Neuronal stem cell (in vitro differentiated cells): ENCODE measurements around the gene DMRTA1.

Experiments used
- DNase-seq: peaks from one replicate; pipeline ENCODE4 v3.0.0-alpha.2; 2013; ENCODE audit warnings: low spot score
- H2AFZ ChIP-seq: one replicate; pipeline ENCODE4 v1.6.1; 2013; ENCODE audit warnings: mild to moderate bottlenecking, low read length, inconsistent platforms
- H2AK5ac ChIP-seq: 2 replicates; pipeline ENCODE4 v1.6.1; 2013; ENCODE audit warnings: low read depth, mild to moderate bottlenecking, inconsistent platforms, low read length, moderate library complexity, mixed read lengths
- H2BK120ac ChIP-seq: 2 replicates; pipeline ENCODE4 v1.6.1; 2013; ENCODE audit warnings: low read depth, mild to moderate bottlenecking, inconsistent platforms, low read length, moderate library complexity, mixed read lengths
- H2BK12ac ChIP-seq: one replicate; pipeline ENCODE4 v1.6.1; 2013; ENCODE audit warnings: low read length, inconsistent platforms
- H2BK15ac ChIP-seq: 2 replicates; pipeline ENCODE4 v1.6.1; 2013; ENCODE audit warnings: mild to moderate bottlenecking, low read length, inconsistent platforms, mixed read lengths
- H2BK5ac ChIP-seq: one replicate; pipeline ENCODE4 v1.6.1; 2013; ENCODE audit warnings: inconsistent platforms, mild to moderate bottlenecking, low read length, moderate library complexity
- H3K14ac ChIP-seq: one replicate; pipeline ENCODE4 v1.6.1; 2013; ENCODE audit warnings: low read length, inconsistent platforms
- H3K18ac ChIP-seq: 2 replicates; pipeline ENCODE4 v1.6.1; 2013; ENCODE audit warnings: low read length, inconsistent platforms
- H3K23ac ChIP-seq: 2 replicates; pipeline ENCODE4 v1.6.1; 2013; ENCODE audit warnings: low read depth, mild to moderate bottlenecking, mixed read lengths, low read length, inconsistent platforms; ENCODE audit not compliant: poor library complexity
- H3K27ac ChIP-seq: replicated peaks from 3 replicates; pipeline ENCODE4 v1.5.1; 2013; ENCODE audit warnings: low read length, inconsistent platforms
- H3K27me3 ChIP-seq, 3 experiments: 2 replicates each; pipeline ENCODE4 v1.6.1; 2013; ENCODE audit warnings: low read length in 3 of 3, mild to moderate bottlenecking in 2 of 3, inconsistent platforms in 1 of 3, low read depth in 1 of 3, mixed read lengths in 1 of 3, moderate library complexity in 1 of 3; ENCODE audit not compliant: control insufficient read depth in 3 of 3, insufficient read depth in 3 of 3
- H3K36me3 ChIP-seq, 2 donors: replicated peaks in 1 of 2; 2 replicates each; pipeline ENCODE4 v1.6.1; 2013; ENCODE audit warnings: low read length in 2 of 2; ENCODE audit not compliant: control insufficient read depth in 2 of 2, insufficient read depth in 2 of 2
- H3K4ac ChIP-seq: 2 replicates; pipeline ENCODE4 v1.6.1; 2013; ENCODE audit warnings: inconsistent platforms, mild to moderate bottlenecking, low read length, moderate library complexity
- H3K4me1 ChIP-seq, 2 donors: 1 replicate in 1 of 2; 2 replicates in 1 of 2; pipeline ENCODE4 v1.6.1; 2013; ENCODE audit warnings: low read length in 2 of 2, low read depth in 1 of 2; ENCODE audit not compliant: control insufficient read depth in 2 of 2, insufficient read depth in 1 of 2
- H3K4me2 ChIP-seq: one replicate; pipeline ENCODE4 v1.6.1; 2013; ENCODE audit warnings: mild to moderate bottlenecking, low read length, inconsistent platforms; ENCODE audit not compliant: insufficient read depth, poor library complexity, severe bottlenecking
- H3K4me3 ChIP-seq, 2 donors: 2 replicates each; pipeline ENCODE4 v1.5.1; 2013; ENCODE audit warnings: low read length in 2 of 2, mild to moderate bottlenecking in 2 of 2, inconsistent platforms in 1 of 2, moderate library complexity in 1 of 2
- H3K79me1 ChIP-seq: one replicate; pipeline ENCODE4 v1.6.1; 2013; ENCODE audit warnings: low read depth, mild to moderate bottlenecking, inconsistent platforms, low read length, moderate library complexity
- H3K9ac ChIP-seq: one replicate; pipeline ENCODE4 v1.6.1; 2013; ENCODE audit warnings: mild to moderate bottlenecking, low read depth, low read length, inconsistent platforms; ENCODE audit not compliant: poor library complexity
- H3K9me3 ChIP-seq, 2 donors: replicated peaks in 1 of 2; 2 replicates each; pipeline versions ENCODE3 to v1.6.1; 2013; ENCODE audit warnings: low read length in 2 of 2, mild to moderate bottlenecking in 2 of 2, inconsistent platforms in 1 of 2, low read depth in 1 of 2, mixed read lengths in 1 of 2, moderate library complexity in 1 of 2; ENCODE audit not compliant: control insufficient read depth in 2 of 2, insufficient read depth in 1 of 2
- H4K8ac ChIP-seq: one replicate; pipeline ENCODE4 v1.6.1; 2013; ENCODE audit warnings: low read depth, mild to moderate bottlenecking, inconsistent platforms, low read length, moderate library complexity
- H4K91ac ChIP-seq: one replicate; pipeline ENCODE4 v1.6.1; 2013; ENCODE audit warnings: low read length, low read depth, mild to moderate bottlenecking, inconsistent platforms; ENCODE audit not compliant: poor library complexity
- WGBS, 2 donors: extraction: QIAGEN DNeasy Blood & Tissue Kit; methylation state at CpG; one replicate each; pipeline ENCODE4 v1.1.7; 2013; ENCODE audit warnings: missing lambda C conversion rate in 2 of 2, mixed read lengths in 1 of 2; ENCODE audit not compliant: insufficient read length in 2 of 2, insufficient replicate concordance in 1 of 2; ENCODE audit errors: extremely low coverage in 2 of 2; 5-methylcytosine and 5-hydroxymethylcytosine counted together

The DMRTA1 gene

GRCh38 chr9:22449719-22450118 is 3.1 kb downstream of the DMRTA1 start:
- Histone ChIP-seq H3K23ac (no peak overlapping the region), H2AK5ac (no peak overlapping the region), H3K79me1 (peaks cover 5% of the 10 kb centered on the region), H4K91ac (no peak overlapping the region), H3K4me1 (no peaks in the 10 kb centered on the region), H2BK120ac (no peak overlapping the region), H3K18ac (no peak overlapping the region), H3K9ac (no peak overlapping the region), H4K8ac (no peak overlapping the region), H3K4me3 (no peak overlapping the region), H2AFZ (no peak overlapping the region), H2BK5ac (no peak overlapping the region), H3K14ac (no peak overlapping the region), H3K36me3 (no peaks in the 10 kb centered on the region), H3K27ac (no peak overlapping the region), H2BK15ac (no peak overlapping the region), H3K9me3 (no peaks in the 10 kb centered on the region), H3K4ac (no peak overlapping the region), H3K27me3 (peaks cover 0 to 39% (median 0%) of the 10 kb centered on the region in 3 experiments), H3K4me2 (no peak overlapping the region), H2BK12ac (no peak overlapping the region)
- no peak for DNase-seq

GRCh38 chr9:22452415-22453010 is 5.9 kb downstream of the DMRTA1 start:
- Histone ChIP-seq H2BK120ac (no peak overlapping the region), H3K27me3 (peaks cover 0 to 17% (median 0%) of the 10 kb centered on the region in 3 experiments), H4K91ac (no peak overlapping the region)

DNA sequence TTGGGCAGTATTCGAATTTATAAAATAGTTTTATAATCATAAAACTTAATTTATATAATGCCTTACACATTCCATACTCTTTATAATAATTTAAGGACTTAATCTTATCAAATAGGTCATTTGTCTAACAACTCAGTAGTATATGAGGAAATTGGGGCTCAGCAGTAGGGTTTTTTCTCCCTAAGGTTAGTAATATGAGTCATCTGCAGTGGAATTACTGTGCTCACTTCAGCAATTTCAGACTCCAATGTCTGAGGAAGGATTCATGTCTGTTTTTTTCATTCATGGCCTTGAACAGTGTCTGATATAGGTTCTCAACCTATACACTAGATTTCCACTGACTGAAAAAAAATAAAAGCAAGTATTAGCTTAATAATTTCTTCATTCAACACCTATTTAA is 7.4 kb downstream of the DMRTA1 start:
- Histone ChIP-seq H2BK15ac (no peak overlapping the region), H2AK5ac (no peak overlapping the region), H3K9me3 (peaks cover 0 to 2% of the 10 kb centered on the region in 2 donors), H4K91ac (no peak overlapping the region), H3K18ac (no peak overlapping the region), H2BK12ac (no peak overlapping the region), H3K79me1 (no peaks in the 10 kb centered on the region), H3K36me3 (no peaks in the 10 kb centered on the region), H3K4me2 (no peak overlapping the region), H3K14ac (no peak overlapping the region), H3K23ac (no peak overlapping the region), H3K9ac (no peak overlapping the region), H3K4me3 (no peak overlapping the region), H2AFZ (no peak overlapping the region), H4K8ac (no peak overlapping the region), H3K27me3 (peaks cover 0 to 2% (median 0%) of the 10 kb centered on the region in 3 experiments), H2BK120ac (no peak overlapping the region), H3K27ac (no peak overlapping the region), H2BK5ac (no peak overlapping the region), H3K4me1 (no peaks in the 10 kb centered on the region), H3K4ac (no peak overlapping the region)
- WGBS, 2 donors: no CpG with 5 or more reads among the region's 1 CpG
- DNase-seq: no peak

More at GRCh38 chr9:22452415-22453010, 5.9 kb downstream of the DMRTA1 start:
- no peak overlapping the region for H4K8ac ChIP-seq
- no peak overlapping the region for H3K18ac ChIP-seq
- no peak overlapping the region for H3K23ac ChIP-seq
- H3K9me3 ChIP-seq: peaks cover 0 to 2% of the 10 kb centered on the region in 2 donors
- no peak overlapping the region for H3K4ac ChIP-seq
- H3K79me1 ChIP-seq: peaks cover 2% of the 10 kb centered on the region
- no peak overlapping the region for H2AK5ac ChIP-seq
- no peak overlapping the region for H3K14ac ChIP-seq
- H2BK5ac ChIP-seq: no peak overlapping the region
- H3K36me3 ChIP-seq: no peaks in the 10 kb centered on the region
- no peak overlapping the region for H3K9ac ChIP-seq
- WGBS, 2 donors: no CpG with 5 or more reads among the region's 4 CpGs
- DNase-seq: no peak
- no peak overlapping the region for H2AFZ ChIP-seq
- H3K27ac ChIP-seq: no peak overlapping the region
- H3K4me2 ChIP-seq: no peak overlapping the region
- H2BK12ac ChIP-seq: no peak overlapping the region
- no peak overlapping the region for H2BK15ac ChIP-seq
- no peak overlapping the region for H3K4me3 ChIP-seq
- H3K4me1 ChIP-seq: no peaks in the 10 kb centered on the region

- no peak overlapping the region for H3K4ac ChIP-seq
- no CpG with 5 or more reads among the region's 4 CpGs for WGBS, 2 donors
- no peak overlapping the region for H2BK5ac ChIP-seq
These were observed 8.6 kb downstream of the DMRTA1 start for GRCh38 chr9:22455181-22455580.

More at GRCh38 chr9:22455181-22455580, 8.6 kb downstream of the DMRTA1 start:
- H2BK12ac ChIP-seq: no peak overlapping the region
- no peaks in the 10 kb centered on the region for H3K4me1 ChIP-seq
- peaks cover 0 to 2% of the 10 kb centered on the region in 2 donors for H3K9me3 ChIP-seq
- no peaks in the 10 kb centered on the region for H3K79me1 ChIP-seq
- H3K18ac ChIP-seq: no peak overlapping the region
- no peak overlapping the region for H2BK15ac ChIP-seq
- H3K27me3 ChIP-seq: no peaks in the 10 kb centered on the region
- no peak overlapping the region for H3K4me3 ChIP-seq
- no peak overlapping the region for H3K23ac ChIP-seq
- no peak overlapping the region for H2AK5ac ChIP-seq
- H3K36me3 ChIP-seq: no peaks in the 10 kb centered on the region
- no peak overlapping the region for H2AFZ ChIP-seq
- H3K9ac ChIP-seq: no peak overlapping the region
- H4K91ac ChIP-seq: no peak overlapping the region
- no peak overlapping the region for H3K27ac ChIP-seq
- H3K14ac ChIP-seq: no peak overlapping the region
- no peak overlapping the region for H4K8ac ChIP-seq
- no peak overlapping the region for H3K4me2 ChIP-seq
- no peak for DNase-seq
- H2BK120ac ChIP-seq: no peak overlapping the region
